ENCODE measurements around the gene PRKCH.

Gene PRKCH

DNA sequence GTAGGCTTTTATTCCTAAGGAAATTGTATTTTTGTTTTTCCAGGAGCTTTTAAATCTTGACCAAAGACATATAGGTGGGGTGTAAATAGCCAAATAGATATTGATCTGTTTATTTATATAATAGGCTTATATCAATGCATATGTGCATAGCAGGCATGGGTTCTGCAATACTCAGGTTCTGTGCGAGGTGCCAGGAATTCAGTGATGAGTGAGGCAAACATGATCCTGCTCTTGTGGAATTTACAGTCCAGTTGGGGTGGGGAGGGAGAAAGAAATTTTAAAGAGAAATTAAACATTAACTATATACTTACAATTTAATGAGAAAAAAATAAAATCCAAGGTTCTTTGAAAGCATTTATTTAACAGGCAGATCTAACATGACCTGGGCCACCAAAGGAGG lies 213.7 kb downstream of the PRKCH start:
- no peak for DNase-seq

DNA sequence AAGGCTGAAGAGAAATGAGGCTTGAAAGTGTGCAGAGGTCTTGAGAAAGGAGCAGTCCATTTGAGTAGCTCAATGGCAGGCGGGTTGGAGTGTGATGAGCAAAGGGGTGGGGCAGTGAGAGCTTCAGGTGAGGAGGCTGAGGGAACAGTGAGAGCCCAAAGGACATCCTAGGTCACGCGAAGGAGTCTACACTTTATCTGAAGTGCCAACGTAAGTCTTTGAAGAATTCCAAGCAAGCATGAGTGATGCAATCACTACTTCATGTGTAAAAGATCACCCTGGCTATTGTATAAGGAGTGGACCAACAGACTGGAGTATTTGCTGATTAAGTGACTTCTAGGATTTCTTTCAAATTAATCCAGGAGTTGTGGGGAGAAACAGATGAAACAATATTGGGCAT lies 214.1 kb downstream of the PRKCH start:
- no peak for DNase-seq

GRCh38 chr14:61536661-61537562 lies 215.5 kb downstream of the PRKCH start:
- no peak for DNase-seq

DNA sequence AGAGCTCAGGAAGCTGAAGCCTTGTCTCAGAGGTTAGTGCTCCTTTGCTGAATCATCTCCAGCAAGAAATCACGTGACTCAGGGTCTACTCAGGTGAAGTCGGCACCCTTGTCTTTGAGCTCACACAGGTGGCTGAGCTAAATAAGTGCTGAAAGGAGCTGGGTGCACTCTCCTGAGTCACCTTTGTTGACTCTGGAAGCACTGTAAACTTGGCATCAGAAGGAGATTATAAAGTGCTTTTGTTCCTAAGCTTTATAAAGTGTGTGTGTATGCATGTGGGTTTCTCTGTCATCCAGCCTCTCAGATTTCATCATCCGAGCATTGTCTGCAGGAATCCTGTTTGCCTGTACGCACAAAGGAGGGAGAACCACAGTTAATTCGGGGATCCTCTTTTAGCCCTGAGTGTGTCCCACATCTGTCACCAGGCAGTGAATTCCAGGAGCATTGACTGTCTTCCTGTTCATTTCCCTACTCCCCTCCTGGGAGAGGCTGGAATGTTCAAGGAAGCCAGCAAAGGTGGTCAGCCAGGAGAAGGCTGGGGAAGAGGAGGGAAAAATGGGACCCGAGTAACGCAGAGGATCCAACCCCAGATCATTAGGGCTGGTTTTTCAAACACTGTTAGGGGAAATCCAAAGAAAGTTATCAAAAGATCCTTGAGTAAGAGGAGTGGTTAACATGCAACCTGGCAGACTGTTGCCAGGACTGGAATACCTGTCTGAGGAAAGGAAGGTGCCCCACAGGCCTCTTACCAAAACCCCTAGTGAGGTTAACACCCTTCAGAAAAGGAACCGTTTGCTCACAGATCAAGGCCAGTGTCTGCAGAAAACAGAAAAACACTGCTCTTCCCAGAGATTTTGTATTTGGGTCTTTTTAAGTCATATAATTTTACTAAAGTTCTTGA lies 216.4 kb downstream of the PRKCH start:
- DNase-seq: no peak

DNA sequence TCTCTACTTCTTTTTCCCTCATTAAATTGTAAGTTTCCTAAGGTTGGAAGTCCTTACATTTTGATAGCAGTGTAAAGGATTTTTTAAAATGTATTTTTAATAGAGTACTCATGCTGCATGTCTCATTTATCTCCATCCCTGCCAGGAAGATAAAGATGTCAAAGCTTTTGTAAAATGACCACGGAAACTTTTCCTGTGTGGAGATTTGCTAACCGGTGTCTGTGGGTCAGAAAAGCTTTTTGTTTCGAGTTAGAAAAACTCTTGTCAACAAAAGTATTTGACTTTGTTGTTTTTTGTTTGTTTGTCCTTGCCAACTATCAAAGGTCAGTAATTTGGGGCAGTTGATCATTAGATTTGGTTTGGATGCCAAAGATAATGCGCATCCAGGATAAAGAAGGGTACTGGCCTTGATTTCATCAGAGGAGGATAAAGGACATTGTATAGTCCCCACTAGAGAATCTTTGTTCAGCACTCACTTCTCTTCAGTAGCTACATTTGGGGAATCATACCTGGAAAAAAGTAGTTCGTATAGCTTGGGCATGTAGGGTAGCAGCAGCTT lies 217.2 kb downstream of the PRKCH start:
- no peak for DNase-seq

- no peak for DNase-seq
Measured at GRCh38 chr14:61539631-61540030, 218.3 kb downstream of the PRKCH start.

- DNase-seq: no peak
Measured at GRCh38 chr14:61540931-61541330, 219.6 kb downstream of the PRKCH start.

DNA sequence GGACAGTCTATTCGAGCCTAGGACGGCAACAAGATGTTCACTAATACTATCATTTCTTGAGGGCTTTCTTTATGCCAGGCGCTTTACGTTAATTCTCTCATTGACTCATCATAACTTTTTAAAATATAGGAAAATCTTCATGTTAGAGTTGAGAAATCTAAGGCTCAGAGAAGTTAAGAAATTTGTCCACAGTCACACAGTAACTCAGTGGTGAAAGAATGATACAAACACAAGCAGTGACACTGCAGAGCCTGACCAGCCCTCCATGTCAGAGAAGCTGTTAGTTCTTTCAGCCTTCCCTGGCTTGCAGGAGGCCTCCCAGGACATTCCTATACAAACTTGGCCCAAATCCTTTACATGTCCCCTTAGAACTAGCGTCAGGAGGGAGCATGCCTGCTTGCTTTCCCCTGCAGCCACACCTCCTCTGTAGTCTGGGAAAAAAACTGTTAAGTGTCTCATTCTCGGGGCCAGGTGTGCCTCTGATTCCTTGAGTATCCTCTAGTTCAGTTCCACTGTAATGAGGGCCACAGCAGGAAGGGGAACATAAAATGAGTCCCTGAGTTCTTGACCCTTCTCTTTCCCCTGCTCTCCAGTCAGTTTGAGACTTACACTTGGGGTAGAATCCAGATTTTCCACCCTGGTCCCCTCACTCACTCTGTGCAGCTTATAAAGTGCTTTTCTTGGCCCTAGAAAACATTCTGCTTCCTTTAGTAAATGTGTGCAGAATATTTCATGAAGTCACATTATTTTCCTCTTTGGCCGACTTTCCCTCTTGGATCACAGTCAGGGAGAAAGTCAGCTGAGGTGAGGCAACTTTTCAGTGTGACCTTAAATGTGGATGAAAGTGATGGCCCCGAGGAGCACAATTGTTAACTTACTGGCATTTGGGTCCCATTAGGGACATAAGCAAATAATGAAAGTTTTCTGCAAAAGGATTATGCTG lies 221.7 kb downstream of the PRKCH start:
- DNase-seq: no peak

DNA sequence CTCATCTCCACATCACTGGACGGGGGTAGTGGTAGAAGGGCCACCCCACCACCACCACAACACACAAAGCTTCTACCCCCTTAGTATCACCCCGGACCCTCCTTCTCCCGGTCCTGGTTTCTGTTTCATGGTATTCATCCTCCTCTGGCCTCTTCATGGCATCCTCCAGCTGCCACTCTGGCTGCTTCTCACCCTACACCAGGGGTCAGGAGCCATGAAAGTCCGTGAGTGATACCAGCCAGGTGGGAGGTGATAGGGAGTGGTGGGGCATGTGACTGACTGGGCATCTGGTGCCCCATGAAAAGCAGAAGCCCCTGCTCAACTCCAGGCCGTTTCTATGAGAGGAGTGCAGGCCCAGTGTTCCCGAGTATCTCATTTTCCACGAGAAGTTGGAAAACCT lies 222.6 kb downstream of the PRKCH start:
- no peak for DNase-seq

- DNase-seq: no peak
Measured at GRCh38 chr14:61544448-61545330, 223.3 kb downstream of the PRKCH start.

DNA sequence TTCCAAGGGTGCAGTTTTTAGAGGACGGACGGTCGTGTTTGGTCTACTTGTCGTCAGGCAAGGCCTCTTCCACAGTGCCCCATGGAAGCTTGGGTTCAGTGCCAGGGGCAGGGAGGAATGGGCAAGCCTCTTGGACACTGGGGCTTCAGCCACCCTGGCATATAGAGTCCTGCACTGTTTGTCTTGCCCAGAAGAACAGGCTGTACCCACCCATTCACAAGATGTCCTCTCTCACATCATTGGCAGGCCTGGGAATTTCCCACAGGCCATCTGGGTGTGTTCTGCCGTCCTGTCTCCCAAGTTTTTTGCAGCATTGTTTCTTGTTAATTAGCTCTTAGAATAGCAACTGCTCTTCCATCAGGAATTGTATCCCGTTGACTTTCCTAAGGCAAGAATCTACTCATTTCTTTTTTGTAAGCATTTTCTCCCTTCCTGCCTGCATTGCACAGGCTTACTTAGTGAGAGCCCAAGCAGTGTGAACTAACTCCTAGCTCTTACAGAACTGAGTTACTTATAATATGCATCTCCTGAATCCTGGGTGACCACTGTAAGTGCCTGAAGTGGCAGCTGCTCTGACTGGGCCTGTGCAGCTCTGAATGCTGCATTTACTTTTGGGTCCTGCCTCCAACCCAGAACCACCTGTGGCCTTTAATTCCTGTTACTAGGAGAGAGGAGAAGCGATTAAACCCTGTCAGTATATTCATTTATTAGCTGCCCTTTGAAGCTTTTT lies 224.5 kb downstream of the PRKCH start:
- no peak for DNase-seq

DNA sequence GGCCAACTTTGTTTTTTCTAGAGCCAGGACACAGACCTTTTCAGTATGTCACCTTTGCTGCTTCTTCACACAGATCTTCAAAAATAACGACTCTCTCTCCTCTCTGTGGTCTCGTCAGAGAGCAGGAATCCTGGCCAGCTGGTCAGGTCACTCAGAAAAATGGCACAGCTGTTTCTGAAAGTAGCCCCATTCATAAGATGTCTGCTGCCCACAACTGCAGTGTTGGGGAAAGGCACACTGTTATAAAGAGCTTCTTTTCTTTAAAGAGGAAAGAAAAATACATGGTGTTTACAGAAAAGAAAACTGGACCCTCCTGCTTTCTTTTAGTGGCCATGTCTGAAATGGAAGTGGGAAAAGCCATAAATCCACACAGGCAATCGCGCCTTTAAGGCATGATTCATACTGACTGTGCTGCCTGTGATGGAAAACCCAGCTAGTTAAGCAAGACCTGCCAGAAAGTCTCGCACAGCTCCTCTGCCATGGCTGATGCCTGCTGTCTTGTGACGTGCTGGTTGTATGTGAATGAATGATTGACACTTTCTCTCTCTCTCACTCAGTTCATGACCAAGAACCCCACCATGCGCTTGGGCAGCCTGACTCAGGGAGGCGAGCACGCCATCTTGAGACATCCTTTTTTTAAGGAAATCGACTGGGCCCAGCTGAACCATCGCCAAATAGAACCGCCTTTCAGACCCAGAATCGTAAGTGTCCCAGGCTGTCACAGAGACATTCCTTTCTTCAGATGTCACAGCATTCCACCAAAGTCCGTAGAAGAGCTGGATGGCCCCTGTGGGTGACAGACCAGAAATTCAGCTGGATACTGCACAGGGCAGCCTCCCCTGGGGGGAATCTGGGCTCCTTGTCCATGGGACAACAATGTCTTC lies 226.0 kb downstream of the PRKCH start:
- no peak for DNase-seq

DNA sequence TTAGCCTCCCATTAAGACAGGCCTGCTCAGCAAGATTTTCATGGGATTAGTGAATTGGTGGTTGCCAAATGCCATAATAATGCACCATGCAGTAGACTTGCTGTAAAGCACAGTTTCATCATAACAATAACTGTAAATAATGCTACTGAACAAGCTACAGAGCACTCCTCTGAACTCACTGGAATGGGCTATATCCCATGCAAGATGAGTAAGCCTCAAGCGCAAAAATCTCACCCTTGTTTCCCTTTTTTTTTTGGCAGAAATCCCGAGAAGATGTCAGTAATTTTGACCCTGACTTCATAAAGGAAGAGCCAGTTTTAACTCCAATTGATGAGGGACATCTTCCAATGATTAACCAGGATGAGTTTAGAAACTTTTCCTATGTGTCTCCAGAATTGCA lies 228.0 kb downstream of the PRKCH start:
- no peak for DNase-seq

GRCh38 chr14:61551384-61551783 lies 230.0 kb downstream of the PRKCH start:
- no peak for DNase-seq

GRCh38 chr14:61552241-61552640 lies 230.9 kb downstream of the PRKCH start:
- DNase-seq: no peak

DNA sequence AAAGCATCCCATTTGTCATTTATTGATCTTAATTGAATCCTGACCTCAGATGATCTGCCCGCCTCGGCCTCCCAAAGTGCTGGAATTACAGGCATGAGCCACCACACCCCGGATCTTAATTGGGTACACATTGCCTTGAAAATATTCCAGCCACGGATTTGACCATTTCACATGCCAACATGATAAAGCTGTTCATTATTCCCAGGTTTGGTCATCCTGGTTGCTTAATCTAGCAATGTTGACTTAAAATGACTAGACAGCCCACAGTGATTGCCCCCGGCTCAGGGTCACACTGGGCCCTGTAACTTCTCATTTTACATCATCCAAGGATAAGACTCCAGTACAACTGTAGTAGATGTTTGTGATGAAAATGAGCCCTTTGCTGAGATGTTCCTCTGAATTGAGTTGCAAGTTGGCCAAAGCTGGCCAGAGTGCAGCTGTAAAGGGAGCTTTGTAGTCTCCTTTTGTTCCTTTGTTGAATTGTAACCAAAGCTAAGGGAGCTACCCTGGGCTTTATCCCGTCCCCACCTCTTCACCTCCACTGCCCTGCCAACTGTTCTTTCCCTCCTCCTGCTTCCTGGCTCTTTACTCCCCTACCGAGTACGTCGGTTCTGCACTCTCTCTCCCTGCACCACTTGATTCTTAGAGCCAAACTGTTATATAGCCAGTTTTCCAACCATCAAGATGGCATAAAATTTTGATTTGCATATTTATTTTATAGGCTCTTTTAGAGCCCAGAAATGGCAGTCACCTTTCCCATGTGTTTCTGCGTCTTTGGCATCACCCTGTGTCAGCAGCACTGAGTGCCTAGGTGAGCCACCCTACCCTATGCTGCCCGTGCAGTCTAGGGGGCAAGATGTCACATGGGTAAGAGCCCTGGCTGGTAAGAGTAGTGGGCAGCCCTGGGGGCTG lies 232.6 kb downstream of the PRKCH start:
- no peak for DNase-seq

DNA sequence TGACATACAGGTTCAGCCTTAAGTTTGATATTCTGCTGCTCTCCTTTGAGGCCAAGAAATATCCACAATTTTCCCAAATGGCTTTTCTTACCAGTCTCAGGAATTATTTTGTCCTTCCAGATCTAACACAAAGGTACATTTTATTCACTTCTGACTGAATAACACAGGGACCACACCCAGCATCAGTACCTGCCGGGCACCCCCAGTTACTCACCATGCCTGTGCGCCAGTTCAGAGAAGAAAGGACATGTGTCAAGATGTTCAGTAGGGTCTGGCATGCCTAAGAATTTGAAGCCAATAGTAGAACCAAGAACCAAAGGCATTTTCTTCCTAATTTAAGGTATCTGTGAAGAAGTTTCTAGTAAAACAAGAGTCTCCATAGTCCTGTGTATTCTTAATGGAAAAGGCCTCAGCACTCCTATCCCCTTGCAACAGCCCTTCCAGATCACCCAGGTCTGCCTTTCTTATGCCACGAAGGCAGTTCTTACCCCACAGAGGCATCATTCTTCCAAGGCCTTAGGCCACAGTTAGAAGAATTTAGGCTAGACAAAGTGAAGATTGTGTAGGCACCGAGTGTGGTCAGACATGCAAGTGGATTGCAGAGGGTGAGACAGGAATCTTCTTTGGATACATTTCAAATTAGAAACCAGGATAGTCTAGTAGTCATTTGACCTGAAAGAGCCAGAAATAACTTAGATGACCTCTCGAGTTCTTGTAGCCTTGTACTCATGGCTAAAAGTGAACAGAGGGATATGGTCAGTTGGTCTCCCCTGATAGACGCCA lies 233.9 kb downstream of the PRKCH start:
- no peak for DNase-seq

GRCh38 chr14:61556455-61556854 lies 235.1 kb downstream of the PRKCH start:
- no peak for DNase-seq
